NCI-H446 (cell line): ENCODE data around the gene YES1.

Source experiments
- DNase-seq, 2 experiments: peaks; one replicate each; lab custom pipeline; 2025; lab: John Stamatoyannopoulos, UW

The YES1 gene

GRCh38 chr18:811892-812375 is at the start of gene YES1:
Gene YES1, minus strand, starts transcription at chr18:812242. Its CDS starts 55,415 bp downstream, at chr18:756827.
- DNase-seq = peak in 1 of 2 experiments; percentile 73

- no peak for DNase-seq
These were observed 45.9 kb upstream of the YES1 start for GRCh38 chr18:857986-858385.

- DNase-seq = no peak
These were observed 41.4 kb upstream of the YES1 start for GRCh38 chr18:853471-853870.

- DNase-seq = no peak
These were observed 38.9 kb upstream of the YES1 start for GRCh38 chr18:850960-851359.

GRCh38 chr18:849021-849420 is 37.0 kb upstream of the YES1 start:
- no peak for DNase-seq

- DNase-seq = no peak
These were observed 36.2 kb upstream of the YES1 start for GRCh38 chr18:848062-848861.

GRCh38 chr18:845152-845819 is 33.2 kb upstream of the YES1 start:
- no peak for DNase-seq

- DNase-seq = no peak
These were observed 29.8 kb upstream of the YES1 start for GRCh38 chr18:841647-842370.

- DNase-seq = no peak
These were observed 28.5 kb upstream of the YES1 start for GRCh38 chr18:840516-840915.

- no peak for DNase-seq
These were observed 28.0 kb upstream of the YES1 start for GRCh38 chr18:840023-840408.

GRCh38 chr18:839224-840022 is 27.4 kb upstream of the YES1 start:
- DNase-seq = peak; percentile 46 to 85

- no peak for DNase-seq
These were observed 25.9 kb upstream of the YES1 start for GRCh38 chr18:837922-838321.

GRCh38 chr18:834082-834720 is 22.2 kb upstream of the YES1 start:
- DNase-seq = no peak

GRCh38 chr18:833197-833596 is 21.2 kb upstream of the YES1 start:
- DNase-seq = no peak

GRCh38 chr18:832085-832681 is 20.1 kb upstream of the YES1 start:
- no peak for DNase-seq

GRCh38 chr18:830315-830901 is 18.4 kb upstream of the YES1 start:
- no peak for DNase-seq

- no peak for DNase-seq
These were observed 17.4 kb upstream of the YES1 start for GRCh38 chr18:829432-829831.

- DNase-seq = no peak
These were observed 15.1 kb upstream of the YES1 start for GRCh38 chr18:827093-827677.

- DNase-seq = no peak
These were observed 14.0 kb upstream of the YES1 start for GRCh38 chr18:825891-826585.

- DNase-seq = no peak
These were observed 12.1 kb upstream of the YES1 start for GRCh38 chr18:824179-824578.
